Activated T-cell treated with anti-CD3 and anti-CD28 coated beads for 1 hour (primary cell): ENCODE measurements around the gene S1PR2.
A peak's percentile ranks its signal among the peaks of the same experiment; 100 is the strongest.
"Not testable (repeated sequence)": the region's sequence is repeated elsewhere in the genome, so short reads cannot be mapped to it uniquely, and the experiment has no call there.

Experiments
- DNase-seq: peaks from one replicate; pipeline ENCODE4 v3.0.0-alpha.2; 2020; ENCODE audit warnings: low read depth

S1PR2 gene

DNA sequence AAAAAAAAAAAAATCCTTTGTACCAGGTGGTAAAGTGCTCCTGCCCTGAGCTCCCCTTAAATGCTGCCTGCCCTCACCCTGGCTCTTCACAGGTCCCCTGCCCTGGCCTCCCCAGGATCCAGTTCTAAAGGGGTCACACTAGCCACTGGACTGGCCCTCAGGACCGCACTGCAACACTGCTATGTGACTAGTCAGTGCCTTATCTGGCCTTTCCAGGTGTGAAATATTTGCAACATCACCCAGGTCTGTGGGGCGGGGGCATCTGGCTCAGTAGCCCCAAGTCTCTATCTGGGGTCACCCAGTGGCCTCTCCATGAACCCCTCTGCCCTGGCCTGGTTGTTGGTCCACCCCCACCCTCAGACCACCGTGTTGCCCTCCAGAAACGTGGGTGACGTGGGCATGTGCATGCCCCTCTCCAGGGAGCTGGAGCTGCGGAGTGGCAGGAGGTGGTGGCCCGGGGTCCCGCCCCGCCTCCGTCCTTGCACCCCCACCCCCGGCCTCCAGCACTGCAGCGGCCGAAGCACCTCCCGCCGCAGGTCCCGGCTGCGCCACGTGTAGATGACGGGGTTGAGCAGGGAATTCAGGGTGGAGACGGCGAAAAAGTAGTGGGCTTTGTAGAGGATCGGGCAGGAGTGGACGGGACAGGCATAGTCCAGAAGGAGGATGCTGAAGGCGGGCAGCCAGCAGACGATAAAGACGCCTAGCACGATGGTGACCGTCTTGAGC lies 7.5 kb downstream of the S1PR2 start:
- DNase-seq, result no peak

DNA sequence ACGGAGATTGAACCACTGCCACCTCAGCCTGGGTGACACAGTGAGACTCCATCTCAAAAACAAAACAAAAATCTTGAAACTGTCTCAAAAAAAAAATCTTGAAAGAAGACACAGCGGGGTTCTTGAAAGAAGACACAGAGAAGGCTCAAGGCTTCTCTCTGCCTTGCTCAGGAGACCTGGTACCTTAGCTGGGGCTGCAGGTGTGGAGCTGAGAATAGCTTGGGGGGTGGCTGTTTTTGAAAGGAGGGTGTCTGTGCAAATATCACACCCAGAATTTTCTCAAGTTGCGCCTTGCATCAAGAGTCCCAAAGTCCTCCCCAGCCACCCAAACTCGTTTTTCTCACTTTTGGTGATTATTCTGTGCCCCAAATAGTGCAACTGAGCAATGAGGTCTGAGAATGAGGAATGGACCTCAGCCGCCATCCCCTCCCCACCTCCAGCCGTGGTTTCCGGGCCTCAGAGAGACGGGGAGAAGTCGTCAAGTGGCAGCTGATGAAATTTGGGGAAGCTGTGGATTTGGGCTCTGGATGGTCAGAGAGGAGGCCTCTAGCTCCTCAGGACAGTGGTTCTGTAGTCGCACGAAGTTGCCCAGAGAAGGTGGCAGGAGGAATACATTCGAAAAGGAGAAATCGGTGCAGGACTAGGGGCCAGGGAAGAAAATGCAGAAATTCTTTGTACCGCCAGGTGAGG lies 8.8 kb downstream of the S1PR2 start:
- no peak for DNase-seq

DNA sequence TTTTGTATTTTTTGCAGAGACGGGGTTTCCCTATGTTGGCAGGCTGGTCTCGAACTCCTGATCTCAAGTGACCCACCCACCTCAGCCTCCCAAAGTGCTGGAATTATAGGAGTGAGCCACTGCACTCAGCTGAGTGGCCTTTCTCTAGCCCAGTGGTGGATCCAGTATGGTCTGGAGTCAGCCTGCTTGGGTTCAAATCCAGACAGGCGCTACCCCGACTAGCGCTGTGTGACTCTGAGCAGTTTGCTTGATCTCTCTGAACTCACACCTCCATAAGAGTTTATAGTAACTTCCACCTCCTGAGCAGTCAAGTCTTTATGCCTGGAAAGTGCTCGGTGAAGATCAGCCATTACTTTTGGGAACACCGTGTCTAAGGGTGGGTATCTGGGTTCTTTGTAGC lies 10.4 kb downstream of the S1PR2 start:
- DNase-seq, result no peak

DNA sequence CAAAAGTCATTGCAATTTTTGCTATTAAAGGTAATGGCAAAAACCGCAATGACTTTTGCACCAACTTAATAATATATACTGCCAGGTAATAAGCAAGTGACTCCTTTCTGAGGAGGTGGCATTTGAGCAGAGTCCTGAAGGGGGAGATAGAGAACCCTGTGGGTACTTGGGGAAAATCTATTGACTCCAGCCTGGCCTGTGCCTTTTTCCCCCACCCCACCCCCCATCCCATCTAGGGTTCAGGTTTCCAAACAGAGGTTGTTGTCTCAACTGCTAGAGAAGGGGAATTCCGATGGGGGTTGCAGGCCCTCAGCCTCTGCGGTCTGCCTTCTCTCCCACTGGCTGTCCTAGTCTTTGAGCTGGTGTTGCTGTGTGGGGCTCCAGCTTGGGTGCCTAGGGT lies 11.5 kb downstream of the S1PR2 start:
- DNase-seq, result no peak

DNA sequence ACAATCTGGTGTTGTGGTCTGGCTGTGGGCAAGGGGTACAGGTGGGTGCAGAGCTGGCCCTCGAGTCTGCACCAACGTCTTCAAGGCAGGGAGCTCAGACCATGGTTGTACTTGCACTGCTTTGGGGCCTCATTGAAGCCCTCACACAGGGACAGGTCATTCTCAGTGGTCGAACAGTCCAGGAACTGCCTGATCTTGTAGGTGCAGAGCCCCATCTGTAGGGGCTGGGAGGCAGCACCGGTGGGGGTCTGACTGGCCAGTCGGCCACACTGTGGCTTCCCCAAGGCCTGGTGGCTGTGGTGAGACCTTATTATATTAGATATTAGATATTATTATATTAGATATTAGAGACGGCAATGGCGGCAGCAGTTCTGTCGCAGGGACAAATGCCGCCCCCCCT lies 14.0 kb downstream of the S1PR2 start:
- DNase-seq, result no peak

DNA sequence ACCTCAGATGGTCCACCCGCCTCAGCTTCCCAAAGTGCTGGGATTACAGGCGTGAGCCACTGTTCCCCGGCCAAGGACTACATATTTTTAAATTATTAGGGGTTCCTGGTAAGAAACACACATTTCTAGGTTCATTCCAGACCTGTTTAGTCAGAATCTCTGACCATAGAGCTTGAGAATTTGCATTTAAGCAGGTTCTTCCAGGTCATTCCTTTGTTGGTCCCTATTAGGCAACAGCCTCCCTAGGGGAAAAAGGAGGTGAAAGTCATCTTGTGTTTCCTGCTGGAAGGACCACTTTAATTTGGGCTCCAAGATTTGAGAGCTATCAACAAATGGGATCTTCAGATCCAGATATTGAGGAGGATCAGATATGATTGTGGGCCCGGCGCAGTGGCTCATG lies 16.3 kb downstream of the S1PR2 start:
- no peak for DNase-seq

DNA sequence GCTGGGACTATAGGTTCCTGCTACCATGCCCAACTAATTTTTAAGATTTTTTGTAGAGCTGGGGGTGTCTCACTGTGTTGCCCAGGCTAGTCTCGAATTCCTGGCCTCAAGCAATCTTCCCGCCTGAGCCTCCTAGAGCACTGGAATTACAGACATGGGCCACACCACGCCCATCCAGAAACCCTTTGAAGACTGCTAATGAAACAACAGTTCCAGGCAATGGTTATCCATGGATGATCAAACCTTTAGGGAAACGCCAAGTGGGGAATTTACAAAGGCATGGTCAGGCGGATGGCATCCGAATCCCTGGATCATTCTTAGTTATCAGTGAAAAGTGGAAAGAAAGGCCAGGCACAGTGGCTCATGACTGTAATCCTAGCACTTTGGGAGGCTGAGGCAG lies 19.4 kb downstream of the S1PR2 start:
- DNase-seq, result no peak

DNA sequence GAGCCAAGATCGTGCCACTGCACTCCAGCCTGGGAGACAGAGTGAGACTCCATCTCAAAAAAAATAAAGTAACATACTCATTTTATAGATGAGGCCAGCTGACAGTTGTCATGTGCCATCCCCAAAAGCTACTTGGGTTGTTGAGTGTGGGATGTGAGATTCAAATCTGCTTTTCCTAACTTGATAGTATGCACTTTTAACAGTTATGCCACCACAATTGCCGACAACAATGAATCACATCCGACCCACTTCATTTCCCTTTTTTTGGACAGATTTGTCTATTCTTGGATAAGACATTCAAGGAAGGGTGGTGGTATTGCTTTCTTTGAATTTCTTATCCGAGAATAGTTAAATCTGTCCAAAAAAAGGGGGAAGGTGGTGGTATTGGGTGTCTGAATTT lies 20.1 kb downstream of the S1PR2 start:
- no peak for DNase-seq

DNA sequence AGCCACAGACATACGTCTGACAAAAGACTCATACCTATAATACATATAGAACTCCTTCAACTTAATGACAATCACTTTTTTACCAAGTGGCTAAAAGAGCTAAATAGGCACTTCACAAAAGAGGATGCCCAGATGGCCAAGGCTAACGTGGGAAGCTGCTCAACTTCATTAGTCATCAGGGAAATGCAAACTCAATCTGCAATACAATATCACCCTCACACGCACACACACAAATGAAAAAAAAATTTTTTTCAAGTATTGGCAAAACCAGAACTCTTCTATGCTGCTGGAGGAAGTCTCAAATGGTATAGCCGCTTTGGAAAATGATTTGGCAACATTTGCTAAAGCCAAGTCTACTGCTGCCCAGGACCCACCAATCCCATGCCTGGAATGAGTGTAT lies 21.8 kb downstream of the S1PR2 start:
- DNase-seq, result no peak

DNA sequence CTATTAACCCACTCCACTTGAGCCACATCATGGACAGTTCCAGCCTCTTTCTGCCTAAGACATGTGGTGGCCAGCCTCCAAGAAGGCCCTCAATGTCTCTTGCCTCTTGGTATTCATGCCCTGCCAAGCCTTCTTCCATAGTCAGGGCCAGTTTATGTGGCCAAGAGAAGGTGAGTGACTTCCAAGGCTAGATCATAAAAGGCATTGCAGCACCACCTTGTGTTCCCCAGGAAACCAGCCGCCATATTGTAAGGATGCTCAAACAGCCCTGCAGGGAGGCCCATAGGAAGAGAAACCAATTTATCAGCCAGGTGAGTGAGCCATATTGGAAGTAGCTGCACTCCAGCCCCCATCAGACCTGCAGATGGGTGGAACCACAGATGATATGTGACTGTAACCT lies 24.1 kb downstream of the S1PR2 start:
- no peak for DNase-seq

DNA sequence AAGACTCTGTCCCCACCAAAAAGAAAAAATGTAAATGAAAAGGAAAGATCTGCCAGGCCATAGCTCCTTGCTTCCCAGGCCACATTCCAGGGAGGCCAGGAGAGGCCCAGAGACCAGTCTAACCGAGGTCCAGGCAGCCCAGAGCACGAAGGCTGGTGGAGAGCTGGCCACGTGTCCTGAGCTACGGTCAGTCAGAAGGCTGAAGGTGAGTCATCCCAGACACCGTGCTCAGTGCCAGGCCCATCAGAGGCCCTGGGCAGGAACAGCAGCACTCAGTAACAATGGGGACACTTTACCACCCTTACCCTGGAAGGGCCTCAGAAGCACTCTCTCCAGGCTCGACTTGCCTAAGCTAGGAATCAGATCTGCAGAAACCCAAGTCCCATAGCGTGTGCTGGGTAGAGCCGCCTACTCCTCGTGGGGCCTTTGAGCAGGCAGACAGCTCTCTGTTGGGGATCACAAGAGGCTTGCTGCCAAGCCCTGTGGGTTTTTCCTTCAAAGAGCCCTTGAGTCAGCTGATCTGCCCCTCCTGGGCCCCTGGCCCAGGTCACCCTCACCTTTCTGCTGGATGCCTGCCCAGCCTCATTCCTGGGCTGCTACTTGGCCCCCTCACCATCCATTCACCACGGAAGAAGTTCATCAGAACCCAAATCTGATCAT lies 24.8 kb downstream of the S1PR2 start:
- DNase-seq, result no peak

DNA sequence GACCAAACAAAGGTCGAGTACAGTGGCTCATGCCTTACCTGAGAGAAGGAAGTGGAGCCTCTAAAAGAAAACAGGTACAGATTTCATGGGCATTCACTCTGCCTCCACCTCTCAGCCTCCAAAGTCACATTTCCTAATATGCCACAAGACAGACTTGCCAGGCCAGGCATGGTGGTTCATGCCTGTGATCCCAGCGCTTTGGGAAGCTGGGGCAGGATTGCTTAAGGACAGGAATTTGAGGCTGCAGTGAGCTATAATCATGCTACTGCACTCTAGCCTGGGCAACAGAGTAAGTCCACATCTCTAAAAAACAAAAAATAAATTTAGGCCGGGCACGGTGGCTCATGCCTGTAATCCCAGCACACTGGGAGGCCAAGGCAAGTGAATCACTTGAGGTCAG lies 25.5 kb downstream of the S1PR2 start:
- DNase-seq, result no peak

DNA sequence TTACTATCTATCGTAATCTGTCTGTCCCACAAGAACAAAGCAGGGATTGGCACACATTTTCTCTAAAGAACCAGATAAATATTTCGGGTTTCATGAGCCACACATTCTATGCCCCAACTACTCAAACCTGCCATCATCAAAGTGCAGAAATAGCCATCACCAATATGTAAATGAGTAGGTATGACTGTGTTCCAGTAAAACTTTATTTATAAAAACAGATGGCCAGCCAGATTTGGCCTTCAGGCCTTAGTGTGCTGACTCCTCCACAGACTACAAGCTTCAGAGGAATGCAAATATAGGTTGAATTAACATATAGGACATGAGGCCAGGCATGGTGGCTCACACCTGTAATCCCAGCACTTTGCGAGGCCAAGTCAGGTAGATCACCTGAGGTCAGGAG lies 27.4 kb downstream of the S1PR2 start:
- DNase-seq, result no peak

DNA sequence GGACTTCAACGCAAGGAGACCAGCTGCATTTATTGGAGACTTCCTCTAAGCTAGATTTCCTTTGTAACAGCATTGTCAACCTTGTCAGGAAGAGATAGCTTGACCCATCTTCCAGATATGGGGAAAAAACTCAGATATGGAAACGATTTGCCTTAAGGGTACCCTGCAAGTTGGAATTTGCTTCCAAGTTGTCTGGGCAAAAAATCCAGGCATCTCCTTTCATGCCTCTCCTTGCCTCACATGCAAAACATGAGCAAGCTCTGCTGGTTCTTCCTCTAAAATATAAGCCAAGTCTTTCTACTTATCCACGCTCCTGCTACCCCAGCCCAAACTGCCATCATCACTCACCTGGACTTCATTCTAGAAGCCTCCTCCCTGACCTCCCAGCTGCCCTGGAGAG lies 30.0 kb downstream of the S1PR2 start:
- no peak for DNase-seq

DNA sequence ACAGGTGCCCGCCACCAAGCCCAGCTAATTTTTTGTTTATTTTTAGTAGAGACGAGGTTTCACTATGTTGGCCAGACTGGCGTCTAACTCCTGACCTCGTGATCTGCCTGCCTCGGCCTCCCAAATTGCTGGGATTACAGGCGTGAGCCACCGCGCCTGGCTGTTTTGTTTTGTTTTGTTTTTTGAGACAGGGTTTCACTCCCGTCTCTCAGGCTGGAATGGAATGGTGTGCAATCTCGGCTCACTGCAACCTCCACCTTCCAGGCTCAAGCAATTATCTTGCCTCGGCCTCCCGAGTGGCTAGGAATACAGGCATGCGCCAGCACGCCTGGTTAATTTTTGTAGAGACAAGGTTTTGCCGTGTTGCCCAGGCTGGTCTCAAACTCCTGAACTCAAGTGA lies 31.0 kb downstream of the S1PR2 start:
- not testable (repeated sequence) for DNase-seq

DNA sequence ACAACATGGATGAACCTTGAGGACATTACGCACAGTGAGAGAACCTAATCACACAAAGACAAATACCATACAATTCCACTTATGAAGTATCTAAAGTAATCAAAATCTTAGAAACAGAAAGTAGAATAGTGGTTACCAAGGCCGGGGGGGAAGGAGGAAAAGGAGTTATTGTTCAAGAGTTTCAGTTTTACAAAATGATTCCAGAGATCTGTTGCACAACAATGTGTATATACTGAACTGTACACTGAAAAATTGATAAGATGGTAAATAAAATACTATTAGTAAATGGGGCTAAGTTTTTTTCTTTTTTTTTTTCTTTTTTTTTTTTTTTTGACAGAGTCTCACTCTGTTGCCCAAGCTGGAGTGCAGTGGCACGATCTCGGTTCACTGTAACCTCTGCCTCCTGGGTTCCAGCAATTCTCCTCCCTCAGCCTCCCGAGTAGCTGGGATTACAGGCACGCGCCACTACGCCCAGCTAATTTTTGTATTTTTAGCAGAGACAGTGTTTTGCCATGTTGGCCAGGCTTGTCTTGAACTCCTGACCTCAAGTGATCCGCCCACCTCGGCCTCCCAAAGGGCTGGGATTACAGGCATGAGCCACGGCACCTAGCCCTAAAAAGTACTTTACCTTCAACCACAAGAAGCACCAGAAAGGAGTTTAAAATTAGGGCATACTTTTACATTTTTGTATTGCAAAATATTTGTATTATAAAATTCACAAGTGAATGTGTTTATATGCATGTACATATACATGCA lies 32.1 kb downstream of the S1PR2 start:
- not testable (repeated sequence) for DNase-seq

DNA sequence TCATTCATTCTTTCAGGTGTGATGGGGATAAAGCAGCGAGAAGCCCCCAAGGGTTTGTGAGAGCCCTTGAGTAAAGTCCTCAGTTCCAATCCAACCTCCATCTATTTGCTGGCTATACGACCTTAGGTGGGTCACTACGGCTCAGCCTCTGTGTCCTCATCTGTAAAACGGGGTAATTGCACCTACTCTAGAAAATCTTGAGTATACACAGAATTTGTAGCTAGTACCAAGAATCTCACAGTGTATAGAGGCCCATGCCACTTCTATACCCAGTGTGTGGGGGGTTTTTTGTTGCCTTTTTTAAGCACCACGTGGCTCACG lies 36.0 kb downstream of the S1PR2 start:
- DNase-seq, result no peak

DNA sequence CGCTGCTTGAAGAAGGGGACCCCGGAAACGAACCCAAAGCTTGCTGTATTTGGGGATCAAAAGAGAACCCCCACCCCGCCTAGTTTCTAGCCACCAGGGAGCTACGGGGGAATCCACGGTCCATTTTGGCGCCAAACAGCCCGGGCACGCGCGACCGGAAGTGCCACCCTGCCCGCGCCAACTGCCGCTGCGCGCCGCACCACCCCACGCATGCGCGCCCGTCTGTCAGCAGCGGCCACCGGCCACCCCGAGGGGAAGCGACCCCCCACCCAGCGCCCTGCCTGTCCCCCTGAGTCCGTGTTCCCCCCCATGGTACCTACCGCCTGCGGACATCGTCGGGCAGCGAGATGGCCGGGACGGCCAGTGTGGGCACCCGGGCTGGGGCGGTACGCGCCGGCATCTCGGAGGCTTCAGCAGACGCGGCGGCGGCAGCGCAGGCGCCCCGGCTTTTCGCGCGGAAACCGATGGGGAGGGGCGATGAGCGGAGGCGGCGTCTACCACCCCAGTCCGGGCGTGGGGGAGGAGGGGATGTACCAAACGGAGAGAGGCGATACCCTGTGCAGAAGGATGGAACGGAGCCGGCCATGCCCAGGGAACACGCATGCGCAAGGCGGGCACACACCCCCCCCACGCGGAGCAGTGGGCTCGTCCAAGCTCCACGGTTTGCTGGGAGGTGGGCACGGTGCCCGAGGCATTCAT lies 36.5 kb downstream of the S1PR2 start, which contains the start of gene DNMT1:
Gene DNMT1, minus strand, starts transcription at position 454 of the 699 bp plus-strand sequence. Its CDS starts 54 bp downstream, at position 400.
- DNase-seq, result peak; percentile 95

DNA sequence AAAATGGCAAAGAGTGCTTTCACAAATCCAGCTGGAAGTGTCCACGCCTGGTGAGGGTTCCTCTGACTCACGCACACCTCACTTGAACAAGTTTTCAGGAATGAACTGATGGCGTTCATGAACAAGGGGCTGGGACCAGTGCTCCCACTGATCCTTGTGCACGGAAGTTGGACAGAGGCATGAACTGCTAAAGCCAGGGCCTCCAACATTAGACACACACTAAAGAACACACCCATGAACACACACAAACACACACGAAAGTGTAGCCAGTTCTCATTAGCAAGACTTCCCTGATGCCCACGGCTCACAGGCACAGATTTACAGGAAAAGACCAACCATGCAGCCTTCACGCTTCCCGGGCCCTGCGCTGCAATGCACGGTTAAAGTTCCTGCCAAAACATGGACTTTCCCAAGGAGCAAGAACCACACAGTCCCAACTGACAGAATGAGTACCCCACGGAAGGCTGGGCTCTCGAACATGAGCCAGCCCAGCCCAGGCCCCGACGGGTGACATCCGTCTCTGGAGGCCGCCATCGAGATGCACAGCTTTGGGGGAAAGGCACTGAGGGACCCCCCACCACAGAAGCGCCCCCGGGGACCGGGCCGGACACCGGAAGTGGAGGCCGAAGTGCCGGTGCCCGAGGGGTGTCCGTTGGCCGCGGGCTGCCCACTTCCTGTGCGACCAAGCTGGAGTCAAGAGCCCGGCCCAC lies 37.2 kb downstream of the S1PR2 start:
- DNase-seq, result peak; percentile 12

DNA sequence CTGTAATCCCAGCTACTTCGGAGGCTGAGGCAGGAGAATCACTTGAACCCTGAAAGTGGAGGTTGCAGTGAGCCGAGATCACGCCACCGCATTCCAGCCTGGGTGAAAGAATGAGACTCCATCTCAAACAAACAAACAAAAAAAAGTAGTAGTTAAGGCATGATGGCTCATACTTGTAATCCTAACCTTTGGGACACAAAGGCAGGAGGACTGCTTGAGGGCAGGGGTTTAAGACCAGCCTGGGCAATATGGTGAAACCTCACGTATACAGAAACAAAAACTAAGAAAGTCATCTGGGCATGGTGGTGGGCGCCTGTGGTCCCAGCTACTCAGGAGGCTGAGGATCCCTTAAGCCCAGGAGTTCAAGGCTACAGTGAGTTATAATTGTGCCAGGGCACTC lies 38.2 kb downstream of the S1PR2 start:
- no peak for DNase-seq

DNA sequence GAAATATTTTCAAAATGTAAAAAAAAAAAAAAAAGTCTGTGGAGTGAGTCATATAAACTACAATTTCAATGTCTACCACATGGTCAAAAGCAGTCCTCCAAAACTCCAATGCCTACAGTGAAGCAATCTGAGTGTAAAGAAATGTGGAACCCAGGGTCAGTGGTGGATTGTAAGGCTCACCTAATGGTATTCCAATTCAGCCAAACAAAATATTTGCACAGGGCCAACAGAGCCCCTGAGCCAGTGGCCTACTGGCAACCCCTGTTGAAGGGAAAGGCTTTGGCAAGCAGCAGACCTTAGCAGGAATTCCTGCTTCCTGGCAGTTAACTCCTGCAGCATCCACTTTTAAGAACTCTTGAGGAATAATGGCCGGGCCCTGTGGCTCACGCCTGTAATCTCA lies 39.8 kb downstream of the S1PR2 start:
- DNase-seq, result no peak
